COLO668 (cell line): ENCODE results near the gene CNTNAP5.

Experiments used
- DNase-seq: peaks from one replicate; lab custom pipeline; 2025; ENCODE audit not compliant: unreplicated experiment; lab: John Stamatoyannopoulos, UW

CNTNAP5 gene

GRCh38 chr2:124776332-124776731, 751.2 kb downstream of the CNTNAP5 start:
- no peak for DNase-seq

- no peak for DNase-seq
These were observed 753.0 kb downstream of the CNTNAP5 start for GRCh38 chr2:124778076-124778475.

GRCh38 chr2:124796647-124797046, 771.6 kb downstream of the CNTNAP5 start:
- no peak for DNase-seq

GRCh38 chr2:124797049-124797448, 772.0 kb downstream of the CNTNAP5 start:
- no peak for DNase-seq

GRCh38 chr2:124798551-124798950, 773.5 kb downstream of the CNTNAP5 start:
- no peak for DNase-seq

- peak; percentile 7 for DNase-seq
These were observed 779.2 kb downstream of the CNTNAP5 start for GRCh38 chr2:124804014-124804940.

GRCh38 chr2:124805060-124805459, 780.0 kb downstream of the CNTNAP5 start:
- no peak for DNase-seq

GRCh38 chr2:124810132-124810531, 785.0 kb downstream of the CNTNAP5 start:
- DNase-seq: peak; percentile 39

GRCh38 chr2:124814968-124815745, 790.1 kb downstream of the CNTNAP5 start:
- no peak for DNase-seq

GRCh38 chr2:124816007-124816406, 790.9 kb downstream of the CNTNAP5 start:
- DNase-seq: no peak

GRCh38 chr2:124822516-124822915, 797.4 kb downstream of the CNTNAP5 start:
- DNase-seq: no peak

GRCh38 chr2:124824441-124824840, 799.4 kb downstream of the CNTNAP5 start:
- DNase-seq: no peak

GRCh38 chr2:124832521-124832920, 807.4 kb downstream of the CNTNAP5 start:
- no peak for DNase-seq

GRCh38 chr2:124834331-124834730, 809.2 kb downstream of the CNTNAP5 start:
- DNase-seq: no peak

- no peak for DNase-seq
These were observed 810.2 kb downstream of the CNTNAP5 start for GRCh38 chr2:124835331-124835730.

- no peak for DNase-seq
These were observed 811.3 kb downstream of the CNTNAP5 start for GRCh38 chr2:124836416-124836815.

GRCh38 chr2:124837496-124837895, 812.4 kb downstream of the CNTNAP5 start:
- no peak for DNase-seq

GRCh38 chr2:124838406-124838805, 813.3 kb downstream of the CNTNAP5 start:
- no peak for DNase-seq

- DNase-seq: no peak
These were observed 842.2 kb downstream of the CNTNAP5 start for GRCh38 chr2:124867247-124867646.

GRCh38 chr2:124874219-124874618, 849.1 kb downstream of the CNTNAP5 start:
- no peak for DNase-seq

- DNase-seq: no peak
These were observed 849.6 kb downstream of the CNTNAP5 start for GRCh38 chr2:124874676-124875075.
